HepG2 (cell line): ENCODE data around the gene ARFGAP1.

Source experiments
- HMGA1 ChIP-seq: sonication (generic); formaldehyde crosslinking; conservative IDR thresholded peaks from 2 replicates; pipeline ENCODE4 v1.4.0; 2020; ENCODE audit warnings: missing genetic modification reagents
- POLR2A ChIP-seq, 2 experiments: IDR thresholded peaks; 2 replicates each; pipeline ENCODE4 v1.6.1; 2011; ENCODE audit warnings: low read depth in 2 of 2, low read length in 2 of 2, mild to moderate bottlenecking in 1 of 2, moderate library complexity in 1 of 2; ENCODE audit not compliant: insufficient read depth in 1 of 2
- ZNF30 ChIP-seq: sonication (generic); formaldehyde crosslinking; IDR thresholded peaks from 2 replicates; pipeline ENCODE4 v1.5.0; 2020; ENCODE audit warnings: mild to moderate bottlenecking, missing genetic modification reagents
- ZNF331 ChIP-seq: sonication (generic); formaldehyde crosslinking; IDR thresholded peaks from 2 replicates; pipeline ENCODE4 v1.4.0; 2020; ENCODE audit warnings: missing genetic modification reagents
- TF ChIP-seq, protein P1 (sequence below), 2 experiments: sonication (generic) in 1 of 2; formaldehyde crosslinking in 1 of 2; IDR thresholded peaks; 2 replicates each; pipeline versions ENCODE4 v1.5.1 to v1.6.1; 2011 to 2020; ENCODE audit warnings: borderline replicate concordance in 1 of 2, low read depth in 1 of 2, low read length in 1 of 2, mild to moderate bottlenecking in 1 of 2, missing genetic modification reagents in 1 of 2, moderate library complexity in 1 of 2

DNA sequence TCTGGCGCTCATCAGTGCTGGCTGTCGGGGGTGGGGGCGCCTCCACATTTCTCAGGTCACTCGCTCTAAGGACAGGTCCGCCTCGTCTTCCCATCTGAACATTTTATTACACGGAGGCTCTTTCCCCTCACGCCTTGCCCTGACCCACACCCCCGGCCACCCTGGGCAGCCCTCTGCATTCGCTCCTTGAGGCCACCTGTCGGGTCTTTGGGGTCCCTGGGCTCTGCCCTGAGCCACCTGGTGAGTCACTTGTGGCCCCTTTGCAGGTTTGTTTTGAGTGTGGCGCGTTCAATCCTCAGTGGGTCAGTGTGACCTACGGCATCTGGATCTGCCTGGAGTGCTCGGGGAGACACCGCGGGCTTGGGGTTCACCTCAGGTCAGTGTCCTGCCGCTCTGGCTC, 3.2 kb downstream of the ARFGAP1 start:
- TF ChIP-seq ZNF30 (CRISPR knock-in tag), result no peak
- TF ChIP-seq ZNF331 (CRISPR knock-in tag), result no peak
- TF ChIP-seq HMGA1 (CRISPR knock-in tag), result no peak
- TF ChIP-seq POLR2A (IDR thresholded peaks at IDR 0.05; ENCODE audit: insufficient read depth in 1 of 2, low read depth in 2 of 2, low read length in 2 of 2), result no peak
- TF ChIP-seq, protein P1, sequence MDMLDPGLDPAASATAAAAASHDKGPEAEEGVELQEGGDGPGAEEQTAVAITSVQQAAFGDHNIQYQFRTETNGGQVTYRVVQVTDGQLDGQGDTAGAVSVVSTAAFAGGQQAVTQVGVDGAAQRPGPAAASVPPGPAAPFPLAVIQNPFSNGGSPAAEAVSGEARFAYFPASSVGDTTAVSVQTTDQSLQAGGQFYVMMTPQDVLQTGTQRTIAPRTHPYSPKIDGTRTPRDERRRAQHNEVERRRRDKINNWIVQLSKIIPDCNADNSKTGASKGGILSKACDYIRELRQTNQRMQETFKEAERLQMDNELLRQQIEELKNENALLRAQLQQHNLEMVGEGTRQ (IDR thresholded peaks at IDR 0.05; ENCODE audit: low read depth, low read length), result no peak
- TF ChIP-seq, protein P1 (CRISPR knock-in tag; IDR thresholded peaks at IDR 0.05; ENCODE audit: borderline replicate concordance), result no peak
